SJSA1 (cell line): ENCODE measurements around the gene CELF1. TPM values are rescaled to one million over a fixed set of nuclear protein-coding genes. Genes with fewer than 3 reads are reported as not detected.
"Not testable (repeated sequence)": the region's sequence is repeated elsewhere in the genome, so short reads cannot be mapped to it uniquely, and the experiment has no call there.

Experiments used
- DNase-seq, 2 experiments: peaks; one replicate each; pipeline ENCODE4 v3.0.0-alpha.2; 2015 to 2020; ENCODE audit warnings: low spot score in 2 of 2, low read depth in 1 of 2
- H3K27ac ChIP-seq: fragments of 250-450 bp; sonication (Bioruptor Pico); 2 replicates; pipeline ENCODE4 v1.5.1; 2020; ENCODE audit warnings: mild to moderate bottlenecking, moderate library complexity
- H3K27me3 ChIP-seq: fragments of 250-450 bp; sonication (Bioruptor Pico); replicated peaks from 2 replicates; pipeline ENCODE4 v1.5.1; 2020; ENCODE audit warnings: mild to moderate bottlenecking, moderate library complexity
- H3K36me3 ChIP-seq: fragments of 250-450 bp; sonication (Bioruptor Pico); 2 replicates; pipeline ENCODE4 v1.5.1; 2020; ENCODE audit warnings: mild to moderate bottlenecking
- H3K4me1 ChIP-seq: fragments of 250-450 bp; sonication (Bioruptor Pico); replicated peaks from 2 replicates; pipeline ENCODE4 v1.6.1; 2021; ENCODE audit warnings: mild to moderate bottlenecking
- H3K4me3 ChIP-seq: fragments of 250-450 bp; sonication (Bioruptor Pico); 2 replicates; pipeline ENCODE4 v1.5.1; 2020; ENCODE audit warnings: mild to moderate bottlenecking
- H3K9me3 ChIP-seq: fragments of 250-450 bp; sonication (Bioruptor Pico); replicated peaks from 2 replicates; pipeline ENCODE4 v1.5.1; 2020; ENCODE audit warnings: mild to moderate bottlenecking
- total RNA-seq: library from RNA; depleted of rRNA; stranded (reverse); fragments of >200 nt; shearing (Covaris generic); gene quantifications from 2 replicates; pipeline ENCODE4 v1.2.3, GENCODE V29; 2014

Gene CELF1
- total RNA-seq, 1 experiment from 2014 or later, result 77.6 TPM

DNA sequence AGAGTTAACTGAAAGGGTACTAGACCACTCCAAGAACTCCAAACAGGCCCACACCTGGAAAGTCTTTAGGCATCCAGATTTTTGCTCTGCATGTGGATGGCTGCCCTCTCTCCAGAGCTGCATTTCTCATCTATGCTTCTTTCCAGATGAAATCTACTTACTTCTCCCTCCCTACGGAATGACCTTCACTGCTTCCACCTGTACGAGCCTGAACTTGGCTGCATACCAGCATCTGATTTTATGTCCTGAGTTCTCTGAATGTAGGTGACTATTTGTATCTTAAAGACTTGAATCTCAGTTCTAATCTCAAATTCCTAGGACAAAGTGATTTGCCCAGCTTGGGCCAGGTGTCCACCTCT is 13.3 kb downstream of the CELF1 start:
- no peaks in the 10 kb centered on the region for H3K9me3 ChIP-seq

DNA sequence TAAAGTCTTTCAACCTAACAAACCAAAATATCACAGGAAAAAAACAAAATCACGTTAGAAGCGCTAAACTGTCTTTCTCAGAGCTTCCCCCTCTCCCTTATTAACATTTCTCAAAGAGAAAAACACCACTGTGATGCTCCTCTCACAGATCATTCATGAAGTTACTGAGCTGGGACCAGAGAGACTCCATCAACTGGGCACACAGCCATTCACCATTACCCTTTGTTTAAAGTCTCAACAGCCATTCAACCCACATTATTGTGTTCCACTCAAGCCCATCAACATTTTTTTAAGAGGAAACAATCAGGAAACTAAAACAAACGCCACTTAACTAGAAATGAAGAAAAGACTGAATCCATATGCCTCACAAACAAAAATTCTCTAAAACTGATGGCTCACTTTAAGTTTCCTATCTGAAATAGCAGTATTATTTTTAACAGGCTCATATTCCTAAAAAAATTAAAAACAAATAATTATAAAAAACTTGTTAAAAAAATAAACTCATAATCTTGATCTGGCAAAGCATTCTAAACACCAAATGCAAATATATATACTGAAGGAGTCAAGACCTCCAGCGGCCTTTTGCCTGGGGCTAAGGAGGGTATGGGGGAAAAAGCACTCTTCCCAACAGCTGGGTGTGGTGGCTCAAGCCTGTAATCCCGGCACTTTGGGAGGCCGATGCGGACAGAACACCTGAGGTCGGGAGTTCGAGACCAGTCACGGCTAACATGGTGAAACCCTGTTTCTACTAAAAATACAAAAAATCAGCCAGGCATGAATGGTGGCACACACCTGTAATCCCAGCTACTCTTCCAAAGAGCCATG is 14.0 kb downstream of the CELF1 start:
- H3K9me3 ChIP-seq, result no peaks in the 10 kb centered on the region
- no peak overlapping the region for H3K4me3 ChIP-seq
- peaks cover 20% of the 10 kb centered on the region for H3K36me3 ChIP-seq
- peaks cover 37% of the 10 kb centered on the region for H3K4me1 ChIP-seq
- no peaks in the 10 kb centered on the region for H3K27me3 ChIP-seq
- peak; percentile 51 to 54 for DNase-seq
- peak overlapping the region; percentile 17 for H3K27ac ChIP-seq

More for the DNA sequence above, 13.3 kb downstream of the CELF1 start:
- Histone ChIP-seq H3K36me3 (peaks cover 23% of the 10 kb centered on the region), H3K4me1 (peaks cover 37% of the 10 kb centered on the region), H3K27ac (peak overlapping the region; percentile 17), H3K27me3 (no peaks in the 10 kb centered on the region), H3K4me3 (no peak overlapping the region)
- DNase-seq, result no peak

DNA sequence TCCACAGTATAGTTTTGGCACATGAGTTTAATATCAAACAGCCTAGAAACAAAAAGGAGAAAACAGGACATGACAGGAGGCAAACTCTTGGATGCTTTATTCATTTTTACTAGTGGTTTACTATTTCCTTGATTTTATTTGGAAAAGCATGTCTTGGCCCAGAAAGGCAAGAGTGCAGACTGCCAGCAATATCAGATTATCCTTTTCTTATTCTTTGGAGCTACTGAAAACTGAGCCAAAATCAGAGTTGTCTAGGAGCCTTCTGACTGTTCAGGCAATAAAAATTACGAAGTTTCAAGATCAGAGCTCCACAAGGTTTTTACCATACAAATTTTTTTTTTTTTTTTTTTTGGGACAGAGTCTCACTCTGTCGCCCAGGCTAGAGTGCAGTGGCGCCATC is 16.0 kb downstream of the CELF1 start:
- Histone ChIP-seq H3K27ac (no peak overlapping the region), H3K4me3 (no peak overlapping the region), H3K27me3 (no peaks in the 10 kb centered on the region), H3K9me3 (no peaks in the 10 kb centered on the region), H3K36me3 (peaks cover 24% of the 10 kb centered on the region), H3K4me1 (peaks cover 37% of the 10 kb centered on the region)
- DNase-seq, result no peak

DNA sequence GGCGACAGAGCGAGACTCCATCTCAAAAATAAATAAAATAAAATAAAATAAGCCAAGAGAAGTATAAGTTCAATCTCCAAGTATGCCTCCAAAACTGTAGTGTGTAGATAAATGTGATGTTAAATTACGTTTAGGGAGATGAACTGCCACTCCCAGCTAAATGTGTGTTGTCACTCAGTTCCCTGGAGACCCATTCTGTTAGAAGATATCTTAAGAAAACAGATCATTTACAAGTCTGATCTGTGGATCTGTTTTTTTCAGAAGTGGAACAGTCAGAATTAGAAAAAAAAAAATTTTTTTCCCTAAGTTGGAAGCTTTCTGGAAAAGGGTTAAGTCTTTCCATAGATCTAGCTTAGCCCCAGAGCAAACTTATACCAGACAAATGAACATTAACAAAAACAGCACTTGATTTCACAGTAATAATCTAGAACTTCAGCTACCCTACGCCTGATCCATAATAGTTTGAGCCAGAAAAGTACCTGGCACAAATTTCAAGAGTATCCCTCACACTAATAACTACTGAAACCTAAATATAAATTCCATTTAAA is 18.2 kb downstream of the CELF1 start:
- Histone ChIP-seq H3K4me3 (no peak overlapping the region), H3K9me3 (no peaks in the 10 kb centered on the region), H3K4me1 (peaks cover 21% of the 10 kb centered on the region), H3K36me3 (peaks cover 32% of the 10 kb centered on the region), H3K27me3 (no peaks in the 10 kb centered on the region), H3K27ac (no peak overlapping the region)
- DNase-seq, result no peak

DNA sequence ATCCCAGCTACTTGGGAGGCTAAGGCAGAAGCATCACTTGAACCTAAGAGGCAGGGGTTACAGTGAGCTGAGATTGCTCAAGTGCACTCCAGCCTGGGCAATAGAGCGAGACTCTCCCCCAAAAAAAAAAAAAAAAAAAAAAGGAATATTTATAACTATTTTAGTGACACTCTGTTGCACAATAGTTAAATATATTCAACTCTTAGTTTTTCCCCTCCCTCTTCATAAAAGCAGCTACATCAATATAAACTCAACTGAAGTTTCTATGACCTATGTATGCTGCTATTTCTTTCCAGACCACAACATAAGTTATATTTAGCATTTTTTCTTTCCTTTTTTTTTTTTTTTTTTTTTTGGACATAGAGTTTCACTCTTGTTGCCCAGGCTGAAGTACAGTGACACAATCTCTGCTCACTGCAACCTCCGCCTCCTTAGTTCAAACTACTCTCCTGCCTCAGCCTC is 19.2 kb downstream of the CELF1 start:
- no peak overlapping the region for H3K27ac ChIP-seq
- no peak overlapping the region for H3K4me3 ChIP-seq
- no peak for DNase-seq
- H3K4me1 ChIP-seq, result peaks cover 11% of the 10 kb centered on the region
- H3K9me3 ChIP-seq, result no peaks in the 10 kb centered on the region
- H3K27me3 ChIP-seq, result no peaks in the 10 kb centered on the region
- H3K36me3 ChIP-seq, result peaks cover 30% of the 10 kb centered on the region

DNA sequence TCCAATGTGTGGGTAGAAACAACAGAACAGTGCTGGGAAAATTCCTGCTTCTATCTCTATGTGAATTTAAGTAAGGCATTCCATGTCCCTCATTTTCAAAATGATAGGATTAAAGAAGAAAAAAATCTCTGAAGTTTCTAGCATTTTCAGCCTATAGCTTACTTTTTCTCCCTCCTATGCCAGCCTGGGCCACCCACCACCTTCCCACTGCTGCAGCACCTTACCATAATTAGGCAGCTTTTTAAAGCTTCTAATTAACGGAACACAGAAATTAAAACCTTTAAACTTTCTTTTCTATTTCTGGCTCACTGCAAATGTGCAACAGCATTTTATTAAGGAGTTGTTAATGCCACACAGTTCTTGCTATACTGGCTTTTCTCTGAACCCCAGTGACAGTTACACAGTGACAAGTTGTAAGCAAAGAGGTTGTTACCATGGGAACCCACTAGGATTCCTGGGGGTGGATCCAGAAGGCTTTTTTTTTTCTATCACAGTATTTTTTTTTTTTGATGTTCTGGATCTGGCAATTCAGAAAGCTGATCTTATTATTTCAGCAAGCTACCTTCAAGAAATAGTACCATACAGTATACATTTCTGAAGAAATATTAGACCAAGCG is 20.2 kb downstream of the CELF1 start:
- Histone ChIP-seq H3K9me3 (no peaks in the 10 kb centered on the region), H3K4me3 (no peak overlapping the region), H3K27me3 (no peaks in the 10 kb centered on the region), H3K4me1 (0 out of 2 replicates have a peak, but pooled peaks cover 3% of the 10 kb centered on the region), H3K27ac (no peak overlapping the region), H3K36me3 (peaks cover 30% of the 10 kb centered on the region)
- DNase-seq, result no peak

DNA sequence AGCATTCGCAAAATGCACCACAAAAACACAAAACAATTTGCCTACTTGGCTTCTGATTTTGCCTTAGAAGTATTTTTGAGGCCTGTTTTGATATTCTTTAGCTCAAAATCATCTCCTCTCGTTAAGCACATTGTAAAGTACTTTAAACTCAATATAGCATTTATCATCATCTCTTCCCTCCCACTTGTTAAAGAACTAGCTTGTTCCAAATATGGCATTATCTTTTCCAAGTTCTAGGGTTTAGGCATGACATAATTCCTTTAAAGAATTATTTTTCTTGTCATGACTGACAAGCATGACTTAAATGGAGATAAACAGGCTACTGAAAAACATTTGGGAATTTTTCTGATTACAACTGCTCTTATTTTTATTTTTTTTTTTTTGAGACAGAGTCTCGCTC is 21.3 kb downstream of the CELF1 start:
- Histone ChIP-seq H3K9me3 (no peaks in the 10 kb centered on the region), H3K4me3 (no peak overlapping the region), H3K27me3 (no peaks in the 10 kb centered on the region), H3K4me1 (0 out of 2 replicates have a peak, but pooled peaks cover 3% of the 10 kb centered on the region), H3K27ac (no peak overlapping the region), H3K36me3 (peaks cover 30% of the 10 kb centered on the region)
- DNase-seq, result no peak

DNA sequence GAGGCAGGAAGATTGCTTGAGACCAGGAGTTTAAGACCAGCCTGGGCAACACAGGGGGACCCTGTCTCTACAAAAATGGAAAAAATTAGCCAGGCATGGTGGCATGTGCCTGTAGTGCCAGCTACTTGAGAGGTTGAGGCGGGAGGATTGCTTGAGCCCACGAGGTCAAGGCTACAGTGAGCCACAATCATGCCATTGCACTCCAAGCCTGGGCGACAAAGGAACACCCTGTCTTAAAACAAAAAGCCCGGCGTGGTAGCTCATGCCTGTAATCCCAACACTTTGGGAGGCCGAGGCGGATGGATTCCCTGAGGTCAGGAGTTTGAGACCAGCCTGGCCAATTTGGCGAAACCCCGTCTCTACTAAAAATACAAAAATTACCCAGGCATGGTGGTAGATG is 22.2 kb downstream of the CELF1 start:
- peaks cover 27% of the 10 kb centered on the region; the same call in 1 of the 2 replicates for H3K36me3 ChIP-seq
- not testable (repeated sequence) for H3K4me3 ChIP-seq, H3K9me3 ChIP-seq, H3K4me1 ChIP-seq, H3K27me3 ChIP-seq, DNase-seq, H3K27ac ChIP-seq

DNA sequence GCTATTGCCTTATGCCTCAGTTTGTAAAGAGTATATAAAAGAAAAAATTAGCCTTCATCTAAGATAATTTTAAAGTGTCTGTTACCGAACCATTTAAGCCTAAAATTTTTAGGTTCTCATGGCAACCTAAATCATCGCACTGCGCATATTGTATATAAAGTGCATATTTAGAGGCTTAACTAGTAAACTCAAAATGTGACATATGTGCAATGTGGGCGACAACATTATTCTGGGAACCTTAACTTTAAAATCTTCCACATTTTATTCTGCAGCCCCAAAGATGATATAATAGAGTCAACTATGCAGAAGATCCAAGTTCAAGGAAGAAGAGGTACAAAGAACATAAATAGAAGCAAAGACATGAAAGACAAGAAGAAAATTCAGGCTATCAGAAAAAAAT is 23.0 kb downstream of the CELF1 start:
- Histone ChIP-seq H3K36me3 (peaks cover 23% of the 10 kb centered on the region; the same call in 1 of the 2 replicates), H3K4me1 (peaks cover 10% of the 10 kb centered on the region), H3K9me3 (no peaks in the 10 kb centered on the region)

DNA sequence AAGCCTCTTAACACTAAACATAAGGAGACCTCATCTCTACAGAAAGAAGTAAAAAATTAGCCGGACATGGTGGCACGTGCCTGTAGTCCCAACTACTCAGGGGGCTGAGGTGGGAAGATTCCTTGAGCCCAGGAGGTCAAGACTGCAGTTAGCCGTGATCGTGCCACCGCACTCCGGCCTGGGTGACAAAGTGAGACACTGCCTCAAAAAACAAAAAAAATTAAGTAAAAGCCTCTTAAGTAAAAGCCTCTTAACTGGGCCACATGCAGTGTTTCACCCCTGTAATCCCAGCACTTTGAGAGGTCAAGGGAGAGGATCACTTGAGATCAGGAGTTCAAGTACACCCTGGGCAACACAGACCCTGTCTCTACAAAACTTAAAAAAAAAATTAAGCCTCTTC is 25.7 kb downstream of the CELF1 start:
- H3K4me1 ChIP-seq, result peaks cover 30% of the 10 kb centered on the region
- H3K27me3 ChIP-seq, result no peaks in the 10 kb centered on the region
- peaks cover 14% of the 10 kb centered on the region; the same call in 1 of the 2 replicates for H3K36me3 ChIP-seq
- no peaks in the 10 kb centered on the region for H3K9me3 ChIP-seq
- no peak overlapping the region for H3K4me3 ChIP-seq
- H3K27ac ChIP-seq, result no peak overlapping the region
- DNase-seq, result no peak

More for the DNA sequence above, 23.0 kb downstream of the CELF1 start:
- Histone ChIP-seq H3K27ac (no peak overlapping the region), H3K4me3 (no peak overlapping the region), H3K27me3 (no peaks in the 10 kb centered on the region)
- no peak for DNase-seq

DNA sequence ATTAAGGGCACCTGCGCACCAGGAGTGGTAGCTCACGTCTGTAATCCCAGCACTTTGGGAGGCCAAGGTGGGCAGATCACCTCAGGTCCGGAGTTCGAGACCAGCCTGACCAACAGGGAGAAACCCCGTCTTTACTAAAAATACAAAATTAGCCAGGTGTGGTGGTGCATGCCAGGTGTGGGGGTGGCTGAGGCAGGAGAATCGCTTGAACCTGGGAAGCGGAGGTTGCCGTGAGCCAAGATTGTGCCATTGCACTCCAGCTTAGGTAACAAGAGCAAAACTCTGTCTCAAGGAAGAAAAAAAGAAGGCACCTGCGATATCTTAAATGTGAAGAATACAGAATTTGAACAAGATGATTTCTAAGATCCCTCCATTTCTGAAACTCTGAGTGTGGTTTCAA is 26.9 kb downstream of the CELF1 start:
- H3K9me3 ChIP-seq, H3K27ac ChIP-seq, H3K4me3 ChIP-seq, H3K27me3 ChIP-seq, DNase-seq: not testable (repeated sequence)
- Histone ChIP-seq H3K4me1 (peaks cover 30% of the 10 kb centered on the region), H3K36me3 (peaks cover 18% of the 10 kb centered on the region)

DNA sequence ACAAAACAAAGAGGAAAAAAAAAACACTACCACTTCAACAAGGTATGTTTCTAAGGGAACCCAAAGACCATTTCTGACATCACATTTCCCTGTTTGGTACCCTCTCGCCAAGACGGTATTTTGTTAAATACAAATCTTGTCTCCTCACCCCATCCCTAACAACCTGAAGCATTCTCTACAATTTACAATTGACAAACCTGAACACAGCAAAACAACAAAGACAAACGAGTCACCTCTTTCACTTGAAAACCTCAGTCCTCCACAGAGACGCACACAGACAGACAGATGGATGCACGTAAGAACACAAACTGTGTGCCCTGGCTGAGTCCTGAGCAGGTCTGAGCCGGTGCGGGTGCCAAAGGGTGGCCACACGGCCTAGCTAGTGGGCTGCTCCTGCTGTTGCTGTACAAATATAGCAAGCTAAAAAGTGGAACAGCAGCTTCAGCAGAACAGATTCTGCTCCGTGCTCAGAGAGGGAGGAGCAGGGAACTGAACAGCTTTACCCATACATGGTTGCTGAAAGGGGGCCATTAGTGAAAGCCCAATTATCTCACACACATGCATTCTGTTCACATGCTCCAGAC is 28.5 kb downstream of the CELF1 start:
- no peak for DNase-seq
- Histone ChIP-seq H3K4me3 (no peak overlapping the region), H3K36me3 (peaks cover 21% of the 10 kb centered on the region), H3K27me3 (no peaks in the 10 kb centered on the region), H3K9me3 (no peaks in the 10 kb centered on the region), H3K27ac (peak overlapping the region; percentile 16; the same call in 1 of the 2 replicates), H3K4me1 (peaks cover 30% of the 10 kb centered on the region)

DNA sequence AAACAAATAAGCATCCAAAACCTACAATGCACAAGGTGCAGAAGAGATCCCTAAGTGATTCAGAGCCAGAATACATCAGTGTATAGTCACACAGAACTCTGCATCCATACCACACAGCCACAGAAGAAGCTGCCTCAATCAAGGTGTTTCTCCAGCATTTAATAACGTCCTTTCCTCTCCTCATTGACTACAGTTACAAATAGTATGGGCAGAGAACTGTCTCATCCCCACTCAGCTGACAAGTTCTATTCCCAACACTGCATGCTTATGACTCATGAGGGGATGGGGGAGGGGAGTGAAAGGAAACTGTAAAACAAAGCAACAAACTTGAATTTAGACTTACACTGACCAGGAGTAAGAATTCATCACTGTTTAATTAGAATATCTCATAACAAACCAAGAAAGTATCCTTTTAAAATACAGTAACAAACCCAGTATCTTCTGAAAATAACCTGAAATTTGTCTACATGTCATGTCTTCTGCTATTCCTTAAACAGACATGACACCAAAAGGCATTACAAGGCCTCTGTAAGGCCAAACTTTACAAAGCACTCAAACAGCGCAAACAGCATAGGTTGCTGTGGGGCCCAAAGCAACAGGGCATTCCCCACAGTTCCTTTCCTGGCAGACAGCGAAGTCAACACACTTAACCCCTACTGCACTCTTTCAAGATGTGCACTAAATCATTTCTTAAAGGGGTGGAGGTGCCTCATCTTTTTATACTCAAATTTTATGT is 29.3 kb downstream of the CELF1 start:
- peaks cover 21% of the 10 kb centered on the region for H3K36me3 ChIP-seq
- no peak overlapping the region for H3K4me3 ChIP-seq
- no peaks in the 10 kb centered on the region for H3K27me3 ChIP-seq
- peak overlapping the region; percentile 70 for H3K27ac ChIP-seq
- peak; percentile 68 to 87 for DNase-seq
- no peaks in the 10 kb centered on the region for H3K9me3 ChIP-seq
- peaks cover 30% of the 10 kb centered on the region for H3K4me1 ChIP-seq
